HG03108 (cell line): Measurements from ENCODE around the gene MRAP.
"Not testable (repeated sequence)": the region's sequence is repeated elsewhere in the genome, so short reads cannot be mapped to it uniquely, and the experiment has no call there.

Source experiments
- ATAC-seq: cut with Tn5 transposase; IDR thresholded peaks from one replicate; pipeline ENCODE4 v1.9.1; 2021; ENCODE audit warnings: moderate library complexity; ENCODE audit not compliant: unreplicated experiment

Gene MRAP

GRCh38 chr21:32299695-32300094, 1.0 kb downstream of the MRAP start:
- ATAC-seq: no peak

GRCh38 chr21:32300117-32300681, 1.5 kb downstream of the MRAP start:
- ATAC-seq: no peak

GRCh38 chr21:32301596-32301995, 2.9 kb downstream of the MRAP start:
- no peak for ATAC-seq

DNA sequence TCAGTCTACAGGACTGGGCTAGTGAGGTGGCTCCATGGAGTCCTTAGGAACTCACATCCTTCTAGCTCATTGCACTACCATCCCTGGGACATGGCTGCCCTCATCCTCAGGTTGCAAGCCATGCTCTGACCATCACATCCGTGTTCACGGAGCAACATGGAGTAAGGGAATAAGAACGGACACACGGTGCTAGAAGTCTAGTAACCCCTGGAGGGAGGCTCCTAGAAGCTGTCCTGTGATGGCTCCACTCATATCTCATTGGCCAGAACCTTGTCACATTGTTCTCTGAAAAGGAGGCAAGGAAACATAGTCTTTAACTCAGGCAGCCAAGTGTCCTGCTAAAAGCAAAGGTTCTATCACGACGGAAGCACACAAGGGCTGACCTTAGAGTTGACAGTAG, 3.9 kb downstream of the MRAP start:
- no peak for ATAC-seq

DNA sequence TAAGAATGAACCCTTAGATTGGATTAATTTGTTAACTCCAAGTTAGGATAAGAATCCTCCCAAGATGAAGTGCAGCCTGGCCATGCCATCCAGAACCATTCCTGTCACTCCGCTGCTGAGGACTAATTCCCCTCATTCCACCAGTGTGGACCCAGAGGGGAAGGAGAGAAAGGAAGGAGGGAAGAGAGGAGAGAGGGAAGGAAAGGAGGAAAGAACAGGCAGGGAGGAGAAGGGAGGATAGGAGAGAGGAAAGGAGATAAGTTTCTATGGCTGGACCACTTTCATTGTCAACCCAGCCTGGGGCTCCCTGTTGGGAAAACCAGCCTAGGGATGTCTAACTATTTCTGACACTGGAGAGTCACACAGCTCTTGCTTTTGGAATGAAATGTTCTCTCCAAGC, 4.7 kb downstream of the MRAP start:
- no peak for ATAC-seq

DNA sequence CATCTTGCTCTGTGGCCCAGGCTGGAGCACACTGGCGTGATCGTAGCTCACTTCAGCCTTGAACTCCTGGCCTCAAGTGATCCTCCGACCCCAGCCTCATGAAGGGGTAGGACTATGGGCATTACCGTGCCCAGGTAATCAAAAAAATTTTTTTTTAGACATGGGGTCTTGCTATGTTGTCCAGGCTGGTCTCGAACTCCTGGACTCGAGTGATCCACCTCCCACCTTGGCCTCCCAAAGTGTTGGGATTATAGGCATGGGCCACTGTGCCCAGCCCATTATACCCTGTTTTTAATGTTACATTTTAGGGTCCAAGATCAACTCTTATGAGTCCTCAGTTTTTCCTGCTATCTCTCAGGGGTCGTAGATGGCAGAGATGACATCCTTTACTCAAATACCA, 6.3 kb downstream of the MRAP start:
- no peak for ATAC-seq

GRCh38 chr21:32306021-32306780, 7.5 kb downstream of the MRAP start:
- no peak for ATAC-seq

GRCh38 chr21:32307706-32308105, 9.1 kb downstream of the MRAP start:
- ATAC-seq: no peak

DNA sequence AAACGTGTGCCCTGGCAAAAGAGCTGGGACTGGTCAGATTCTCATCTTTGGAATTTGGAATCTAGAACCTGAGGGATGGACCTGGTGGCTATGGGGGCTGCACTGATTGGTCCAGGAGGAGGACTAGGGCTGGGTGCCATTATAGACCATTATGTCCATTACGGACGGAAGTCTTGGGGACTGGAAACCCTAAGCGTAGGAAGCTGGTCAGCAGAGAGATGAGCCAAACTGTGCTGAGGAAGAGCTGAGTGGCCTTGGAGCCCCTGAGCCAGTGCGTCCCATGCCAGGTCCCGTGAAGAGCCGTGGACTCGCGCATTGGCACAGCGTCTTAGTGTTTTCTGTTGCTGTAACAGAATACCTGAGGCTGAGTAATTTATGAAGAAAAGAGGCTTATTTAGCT, 10.0 kb downstream of the MRAP start:
- ATAC-seq: no peak

- ATAC-seq: no peak
Measured at GRCh38 chr21:32309906-32310460, 11.3 kb downstream of the MRAP start.

- ATAC-seq: not testable (repeated sequence)
Measured at GRCh38 chr21:32310976-32311375, 12.3 kb downstream of the MRAP start.

DNA sequence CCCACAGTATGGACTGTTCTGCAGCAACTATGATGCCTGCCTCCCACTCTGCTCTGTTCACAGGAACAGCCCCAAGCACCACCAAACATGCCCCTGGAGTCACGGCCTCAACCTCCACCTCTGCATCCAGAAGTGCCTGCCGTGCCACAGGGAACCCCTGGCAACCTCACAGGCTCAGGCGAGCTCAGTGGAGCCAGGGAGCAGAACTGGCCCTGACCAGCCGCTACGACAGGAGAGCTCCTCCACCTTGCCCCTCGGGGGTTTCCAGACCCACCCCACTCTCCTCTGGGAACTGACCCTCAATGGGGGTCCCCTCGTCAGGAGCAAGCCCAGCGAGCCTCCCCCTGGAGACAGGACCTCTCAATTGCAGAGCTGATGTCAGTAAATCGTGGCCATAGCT, 13.0 kb downstream of the MRAP start:
- ATAC-seq: no peak

- ATAC-seq: no peak
Measured at GRCh38 chr21:32312326-32312725, 13.7 kb downstream of the MRAP start.

- ATAC-seq: no peak
Measured at GRCh38 chr21:32312976-32313375, 14.3 kb downstream of the MRAP start.

DNA sequence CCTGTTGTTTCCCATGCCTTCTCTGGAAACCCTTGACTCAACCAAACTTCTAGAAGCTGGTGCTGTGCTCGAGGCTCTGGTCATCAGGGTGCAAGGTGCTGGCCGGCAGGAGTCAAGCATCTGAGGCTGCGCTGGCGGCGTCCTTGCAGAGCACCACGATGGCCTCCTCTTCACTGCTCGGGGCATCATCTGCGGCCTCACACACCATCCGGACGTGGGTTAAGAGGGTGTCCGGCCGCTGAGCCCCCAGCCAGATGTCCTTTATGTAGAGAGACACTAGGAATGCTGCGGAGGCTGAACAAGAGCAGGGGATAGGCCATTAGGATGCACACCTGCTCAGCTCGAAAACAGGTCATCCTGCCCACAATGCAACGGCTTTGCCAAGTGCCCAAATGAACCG, 16.2 kb downstream of the MRAP start:
- no peak for ATAC-seq

DNA sequence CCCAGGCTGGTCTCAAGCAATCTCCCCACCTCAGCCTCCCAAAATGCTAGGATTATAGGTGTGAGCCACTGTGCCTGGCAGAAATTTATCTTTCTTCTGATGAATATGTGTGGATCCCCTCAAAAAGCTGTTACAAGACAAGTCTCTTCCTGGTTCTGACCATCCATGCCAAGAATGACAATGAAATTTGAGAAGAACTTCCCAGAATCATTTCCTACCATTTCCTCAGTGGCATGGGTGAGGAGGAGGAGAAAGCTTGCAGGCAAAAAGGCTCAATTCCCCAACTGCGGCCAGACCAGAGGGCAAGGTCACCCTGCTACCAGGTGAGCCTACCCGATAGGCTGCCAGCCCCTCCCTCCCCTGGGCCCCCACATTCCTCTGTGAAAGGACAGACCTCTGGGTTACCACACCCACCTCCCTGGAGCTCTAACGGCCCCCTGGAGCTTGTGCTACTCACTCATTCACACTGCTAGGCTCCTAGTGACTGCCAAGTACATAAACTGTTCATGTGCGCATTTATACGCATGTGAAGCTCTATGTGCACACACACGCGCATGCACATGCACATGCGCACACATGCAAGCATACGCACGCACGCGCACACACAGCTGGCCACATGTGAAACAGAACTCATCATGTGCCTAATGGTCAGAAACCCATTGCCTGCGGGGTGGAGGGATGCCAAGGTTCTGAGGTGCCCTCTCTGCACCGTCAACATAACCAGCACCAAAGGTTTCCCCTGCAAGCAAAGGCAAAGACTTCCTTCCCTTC, 17.0 kb downstream of the MRAP start:
- ATAC-seq: no peak

DNA sequence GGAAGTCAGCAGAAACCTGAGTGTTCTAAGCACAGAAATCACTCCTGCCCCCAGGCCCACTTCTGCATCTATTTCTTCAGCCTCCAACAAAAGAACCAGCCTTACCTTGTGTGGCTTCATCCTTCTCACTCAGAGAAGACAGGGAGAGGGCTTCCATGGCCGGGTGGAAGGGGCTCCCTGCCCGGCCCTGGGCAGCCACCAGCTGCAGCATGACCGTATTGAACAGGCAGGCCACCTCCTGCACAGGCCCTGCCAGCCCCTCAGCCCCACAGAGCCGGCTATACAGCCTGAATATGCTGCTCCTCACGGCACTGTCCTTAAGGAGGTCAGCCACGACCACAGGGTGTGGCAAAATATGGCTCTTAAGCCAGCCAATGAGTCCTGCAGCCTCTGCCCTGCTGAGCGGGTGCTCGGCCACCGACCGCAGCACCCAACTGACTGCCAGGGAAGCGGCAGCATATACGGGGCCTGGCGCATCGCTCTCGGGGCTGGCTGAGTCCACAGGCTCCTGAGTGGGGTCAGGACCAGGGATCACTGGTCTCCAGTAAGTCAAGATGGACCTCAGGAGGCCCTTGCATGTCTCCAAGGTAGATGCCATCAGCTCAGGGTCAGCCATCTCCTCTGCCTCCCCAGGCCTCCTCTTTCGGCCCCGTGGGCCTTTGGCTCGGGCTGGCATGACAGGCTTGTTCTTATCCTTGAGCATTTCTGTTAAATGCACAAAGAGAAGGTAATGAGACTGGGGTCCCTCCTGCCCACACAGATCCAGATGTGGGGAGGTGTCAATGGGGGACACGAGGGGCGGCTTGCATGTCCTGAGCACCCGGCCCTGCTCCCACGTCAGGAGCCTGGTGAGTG, 17.9 kb downstream of the MRAP start:
- no peak for ATAC-seq

- no peak for ATAC-seq
Measured at GRCh38 chr21:32317726-32318125, 19.1 kb downstream of the MRAP start.

DNA sequence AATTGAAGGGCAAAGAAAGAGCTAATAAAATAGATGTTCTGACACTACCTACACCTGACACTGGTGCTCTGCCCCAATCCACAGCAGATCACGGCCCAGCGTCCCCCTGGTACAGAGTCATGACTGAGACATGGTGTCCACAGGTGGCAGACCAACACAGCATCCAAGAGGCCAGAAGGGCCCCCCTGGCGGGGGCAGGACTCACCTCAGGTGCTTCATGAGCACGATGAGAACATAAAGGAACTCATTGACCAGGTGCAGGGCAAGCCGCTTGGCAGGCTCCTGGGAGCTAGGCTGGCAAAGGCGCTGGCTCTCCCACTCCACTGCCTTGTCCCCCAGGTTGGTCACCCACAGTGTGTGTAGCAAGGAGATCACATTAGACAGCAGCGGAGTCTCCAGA, 20.4 kb downstream of the MRAP start:
- ATAC-seq: no peak

GRCh38 chr21:32320059-32320458, 21.4 kb downstream of the MRAP start:
- ATAC-seq: no peak

GRCh38 chr21:32320726-32321125, 22.1 kb downstream of the MRAP start:
- no peak for ATAC-seq
